Activated gamma-delta T cell treated with anti-CD3 and anti-CD28 coated beads, Interleukin-2, amount 50 U/mL, for 16 hours (primary cell): ENCODE measurements around the gene ZNF573.
"Not testable (repeated sequence)": the region's sequence is repeated elsewhere in the genome, so short reads cannot be mapped to it uniquely, and the experiment has no call there.

ENCODE experiments used
- DNase-seq: peaks from one replicate; pipeline ENCODE4 v3.0.0-alpha.2; 2020; ENCODE audit warnings: low read depth

The ZNF573 gene

DNA sequence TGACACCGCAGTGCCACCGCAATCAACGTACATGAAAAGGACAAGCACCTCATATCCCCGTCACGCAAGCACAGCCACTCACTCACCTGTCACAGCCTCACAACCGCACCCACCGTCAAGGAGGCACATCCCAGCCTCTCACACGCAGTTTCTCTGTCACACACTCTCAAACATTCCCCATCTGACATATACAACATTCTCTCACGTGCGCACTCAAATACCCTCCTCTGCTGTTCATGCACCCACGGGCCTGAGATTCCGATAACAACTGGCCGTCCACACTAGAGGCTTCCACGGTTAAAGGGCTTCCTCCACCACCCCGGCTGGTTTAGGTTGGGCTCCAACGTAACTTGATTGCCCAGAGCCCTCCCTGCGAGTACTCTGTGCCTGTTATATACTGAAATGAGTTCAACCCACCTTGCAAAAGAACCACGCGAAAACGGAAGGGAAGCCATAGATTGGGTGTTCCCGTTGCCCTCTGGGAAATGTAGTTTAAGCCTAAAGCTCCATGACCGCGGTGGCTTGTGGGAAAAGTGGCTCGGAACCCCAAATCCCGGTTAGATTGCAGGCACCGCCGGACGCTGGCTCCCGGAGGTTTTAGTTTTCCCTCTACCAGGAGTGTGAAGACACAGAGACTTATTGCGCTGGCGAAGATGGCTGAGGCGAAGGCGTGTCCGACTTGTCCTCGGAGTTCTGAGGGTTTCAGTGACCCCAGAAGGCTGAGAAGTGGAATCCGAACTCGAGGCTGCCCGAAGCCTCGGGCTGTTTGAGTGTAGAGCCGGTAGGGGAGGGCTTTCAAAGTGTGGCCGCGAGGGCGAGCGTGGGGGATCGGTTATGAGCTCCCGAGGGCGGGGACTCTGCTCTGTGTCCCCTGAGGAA lies at the start of gene ZNF573:
Gene ZNF573, minus strand, starts transcription at position 460 of the 879 bp plus-strand sequence. CDS start 5,857 bp downstream, outside the sequence.
- DNase-seq, result peak; percentile 67

DNA sequence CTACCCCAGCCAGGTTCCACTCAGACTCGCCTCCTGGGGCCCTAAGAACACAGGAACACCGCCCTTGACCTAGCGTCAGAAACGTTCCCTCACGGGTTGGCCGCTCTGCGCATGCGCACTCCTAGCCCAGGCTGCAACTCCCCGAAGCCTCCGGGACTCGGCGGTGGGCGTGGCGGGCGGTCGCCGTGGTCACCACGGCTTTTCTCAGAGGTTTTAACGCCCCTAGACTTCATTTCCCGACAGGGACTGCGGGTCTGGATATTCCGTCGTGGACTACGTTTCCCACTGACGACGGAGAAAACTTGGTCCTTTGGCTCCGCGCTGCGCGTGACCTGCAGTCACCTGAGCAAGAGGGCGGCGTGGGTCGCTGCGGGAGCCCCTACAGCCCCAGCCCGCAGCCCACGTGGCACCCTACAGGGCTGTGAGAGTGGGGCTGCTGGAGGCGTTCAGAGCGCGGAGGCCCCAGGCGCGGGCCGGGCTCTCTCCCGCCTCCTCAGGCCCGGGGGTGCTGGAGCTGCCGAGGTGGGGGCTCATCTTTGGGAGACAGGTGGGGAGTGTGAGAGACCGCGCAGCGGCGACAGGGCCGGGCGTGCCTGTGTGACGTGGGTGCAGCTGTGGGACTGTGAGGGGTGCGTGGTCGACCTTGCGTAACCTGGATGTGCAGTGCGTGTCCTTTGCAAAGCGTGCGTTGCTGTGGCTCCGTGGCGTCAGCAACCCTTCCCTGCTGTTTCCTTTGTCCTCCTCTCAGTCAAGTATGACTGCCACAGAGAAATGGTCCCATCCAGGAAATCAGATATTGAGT lies 38.0 kb upstream of the ZNF573 start:
- DNase-seq, result no peak

DNA sequence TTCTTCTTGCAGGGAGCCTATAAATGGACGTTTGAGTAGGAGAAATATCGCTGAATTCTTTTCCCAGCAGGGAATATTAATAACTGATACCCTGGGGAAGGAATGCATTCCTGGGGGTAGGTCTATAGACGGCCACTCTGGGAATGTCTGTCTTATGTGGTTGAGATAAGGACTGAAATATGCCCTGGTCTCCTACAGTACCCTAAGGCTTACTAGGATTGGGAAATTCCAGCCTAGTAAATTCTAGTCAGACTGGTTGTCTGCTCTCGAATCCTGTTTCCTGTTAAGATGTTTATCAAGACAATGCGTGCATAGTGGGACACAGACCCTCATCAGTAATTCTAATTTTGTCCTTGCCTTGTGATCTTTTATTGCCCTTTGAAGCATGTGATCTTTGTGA lies 36.2 kb upstream of the ZNF573 start:
- not testable (repeated sequence) for DNase-seq

DNA sequence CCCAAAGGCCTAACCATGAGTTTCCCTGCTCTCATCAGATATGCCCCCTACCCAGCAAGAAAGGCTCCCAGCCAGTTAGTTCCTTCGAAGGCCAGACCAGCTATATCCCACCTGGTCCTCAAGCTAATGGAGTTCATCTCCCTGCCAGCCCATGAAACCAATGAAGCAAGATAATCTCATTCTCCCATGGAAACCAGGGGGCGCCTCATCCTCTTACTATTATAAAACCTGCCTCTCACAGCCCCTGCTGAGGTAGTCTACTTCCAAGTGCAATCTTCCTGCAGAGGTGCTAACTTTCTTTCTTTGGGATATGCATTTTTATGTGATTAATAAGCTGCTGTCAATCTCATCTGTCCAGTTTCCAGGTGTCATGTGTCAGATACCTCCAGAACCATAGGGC lies 34.0 kb upstream of the ZNF573 start:
- no peak for DNase-seq

DNA sequence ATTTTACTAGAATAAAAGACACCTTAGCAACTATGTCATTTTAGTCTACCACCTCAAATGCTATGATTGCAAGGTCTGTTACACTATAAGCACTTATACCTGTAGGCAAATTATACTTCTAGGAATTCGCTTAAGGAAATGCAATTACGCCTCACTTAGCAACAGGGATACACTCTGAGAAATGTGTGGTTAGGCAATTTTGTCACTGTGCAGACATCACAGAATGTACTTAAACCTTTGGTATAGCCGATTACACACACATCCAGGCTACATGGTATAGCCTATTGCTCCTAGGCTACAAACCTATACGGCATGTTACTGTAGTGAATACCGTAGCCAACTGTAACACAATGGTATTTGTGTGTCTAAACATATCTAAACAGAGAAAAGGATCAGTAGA lies 30.0 kb upstream of the ZNF573 start:
- DNase-seq, result no peak

DNA sequence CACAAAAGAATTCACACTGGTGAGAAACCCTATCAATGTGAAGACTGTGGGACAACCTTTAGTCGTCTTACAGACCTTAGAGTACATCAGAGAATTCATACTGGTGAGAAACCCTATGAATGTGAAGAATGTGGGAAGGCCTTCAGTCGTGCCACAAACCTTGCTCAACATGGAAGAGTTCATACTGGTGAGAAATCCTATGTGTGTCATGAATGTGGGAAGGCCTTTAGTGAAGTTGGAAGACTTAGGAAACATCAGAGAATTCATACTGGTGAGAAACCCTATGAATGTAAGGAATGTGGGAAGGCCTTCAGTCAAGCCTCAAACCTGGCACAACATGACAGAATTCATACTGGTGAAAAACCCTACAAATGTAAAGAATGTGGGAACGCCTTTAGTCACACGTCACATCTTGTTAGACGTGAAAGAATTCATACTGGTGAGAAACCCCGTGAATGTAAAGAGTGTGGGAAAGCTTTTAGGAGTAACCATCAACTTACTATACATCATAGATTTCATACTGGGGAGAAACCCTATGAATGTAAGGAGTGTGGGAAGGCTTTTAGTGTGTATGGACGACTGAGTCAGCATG lies 24.0 kb upstream of the ZNF573 start:
- DNase-seq, result no peak

DNA sequence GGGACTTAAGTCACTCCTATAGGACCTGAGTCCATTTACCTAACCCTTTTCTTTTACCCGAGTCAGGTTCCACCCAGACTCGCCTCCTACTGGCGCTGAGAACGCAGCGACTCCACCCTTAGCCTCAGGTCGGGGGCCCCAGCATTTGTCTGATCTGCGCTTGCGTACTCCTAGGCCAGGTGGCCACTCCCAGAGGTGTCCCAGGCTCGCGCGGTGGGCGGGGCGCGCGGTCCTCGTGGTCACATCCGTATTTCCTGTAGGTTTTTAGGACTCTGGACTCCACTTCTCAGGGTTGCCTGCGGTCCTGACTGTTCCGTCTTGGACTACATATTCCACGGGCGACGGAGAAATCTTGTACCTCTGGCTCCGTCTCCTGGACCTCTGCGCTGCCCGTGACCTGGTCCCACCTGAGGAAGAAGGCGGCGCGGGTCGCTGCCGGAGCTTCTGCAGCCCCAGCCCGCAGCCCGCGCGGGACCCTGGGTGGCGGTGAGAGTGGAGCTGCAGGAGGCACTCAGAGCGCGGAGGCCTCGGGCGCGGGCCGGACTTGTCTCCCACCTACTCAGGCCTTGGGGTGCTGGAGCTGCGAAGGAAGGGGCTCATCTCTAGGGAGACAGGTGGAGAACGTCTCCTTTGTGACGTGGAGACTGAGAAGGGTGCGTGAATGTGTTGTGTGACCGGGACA lies 11.0 kb upstream of the ZNF573 start:
- no peak for DNase-seq

DNA sequence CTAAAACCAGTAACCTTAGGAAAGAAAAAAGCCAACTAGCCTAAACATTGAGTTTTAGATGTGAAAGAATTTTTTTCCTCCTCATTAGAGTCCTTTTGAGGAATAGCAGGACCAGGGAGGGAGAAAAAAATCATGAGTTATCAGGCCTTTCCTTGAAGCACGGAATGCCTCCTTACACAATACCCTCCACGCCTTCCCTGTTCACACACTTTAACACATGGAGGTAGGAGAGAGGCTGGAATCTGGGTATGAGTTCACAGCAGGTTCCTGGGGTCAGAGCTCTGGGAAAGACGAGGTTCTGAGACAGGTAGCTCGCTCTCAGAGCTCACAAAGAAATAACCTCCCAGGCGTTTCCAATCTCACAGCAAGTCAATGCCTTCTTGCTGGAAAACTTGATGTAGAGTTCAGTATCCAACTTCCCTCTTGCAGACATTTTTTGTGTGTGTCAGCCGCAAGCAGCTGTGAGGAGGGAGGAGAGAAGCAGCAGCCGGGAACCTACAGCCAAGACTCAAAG lies 716 bp downstream of the ZNF573 start:
- no peak for DNase-seq

DNA sequence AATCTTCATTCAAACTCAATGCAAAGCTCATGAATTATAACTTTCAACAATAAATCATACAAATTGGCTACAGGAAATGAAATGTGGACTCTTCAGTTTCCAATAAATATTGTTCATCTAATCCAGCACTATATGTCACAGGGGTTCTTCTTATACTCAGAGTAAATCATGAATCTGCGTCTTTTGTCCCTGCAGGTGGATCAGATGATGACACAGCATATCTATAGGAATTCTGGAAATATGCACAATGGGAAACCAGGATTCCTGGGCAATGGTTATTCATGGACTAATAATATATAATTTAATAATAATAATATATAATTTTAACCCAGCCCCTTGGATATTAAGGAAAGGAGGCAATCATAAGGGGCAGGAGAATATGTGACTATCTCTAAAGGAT lies 8.4 kb downstream of the ZNF573 start:
- DNase-seq, result no peak

DNA sequence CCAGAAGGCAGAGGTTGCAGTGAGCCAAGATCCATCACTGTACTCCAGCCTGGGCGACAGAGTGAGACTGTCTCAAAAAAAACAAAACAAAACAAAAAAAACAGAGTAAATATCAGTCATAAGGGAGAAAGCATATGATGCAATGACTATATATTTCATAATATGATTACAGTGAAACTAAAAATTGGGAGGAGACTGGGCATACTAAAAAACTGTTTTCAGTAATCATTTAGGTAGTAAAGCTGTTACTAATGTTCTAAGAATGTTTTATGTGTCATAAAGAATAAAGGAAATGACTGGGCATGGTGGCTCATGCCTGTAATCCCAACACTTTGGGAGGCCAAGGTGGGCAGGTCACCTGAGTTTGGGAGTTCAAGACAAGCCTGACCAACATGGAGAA lies 15.9 kb downstream of the ZNF573 start:
- DNase-seq, result no peak

DNA sequence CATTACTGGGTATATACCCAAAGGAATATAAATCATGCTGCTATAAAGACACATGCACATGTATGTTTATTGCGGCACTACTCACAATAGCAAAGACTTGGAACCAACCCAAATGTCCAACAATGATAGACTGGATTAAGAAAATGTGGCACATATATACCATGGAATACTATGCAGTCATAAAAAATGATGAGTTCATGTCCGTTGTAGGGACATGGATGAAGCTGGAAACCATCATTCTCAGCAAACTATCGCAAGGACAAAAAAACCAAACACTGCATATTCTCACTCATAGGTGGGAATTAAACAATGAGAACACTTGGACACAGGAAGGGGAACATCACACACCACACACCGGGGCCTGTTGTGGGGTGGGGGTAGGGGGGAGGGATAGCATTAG lies 21.7 kb downstream of the ZNF573 start:
- DNase-seq, result not testable (repeated sequence)

DNA sequence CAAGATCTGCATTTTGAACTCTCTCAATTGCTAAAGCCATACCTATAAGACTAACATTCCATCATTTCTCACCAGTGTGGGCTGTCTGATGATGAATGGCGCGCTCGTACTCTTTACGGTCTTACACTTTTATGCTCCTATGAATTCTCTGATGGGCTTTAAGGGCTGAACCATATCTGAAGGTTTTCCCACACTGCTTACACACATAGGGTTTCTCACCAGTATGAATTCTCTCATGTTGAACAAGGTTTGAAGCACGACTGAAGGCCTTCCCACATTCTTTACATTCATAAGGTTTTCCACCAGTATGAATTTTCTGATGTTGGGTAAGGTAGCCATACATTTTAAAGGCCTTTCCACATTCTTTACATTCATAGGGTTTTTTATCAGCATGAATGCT lies 41.0 kb downstream of the ZNF573 start:
- DNase-seq, result no peak

DNA sequence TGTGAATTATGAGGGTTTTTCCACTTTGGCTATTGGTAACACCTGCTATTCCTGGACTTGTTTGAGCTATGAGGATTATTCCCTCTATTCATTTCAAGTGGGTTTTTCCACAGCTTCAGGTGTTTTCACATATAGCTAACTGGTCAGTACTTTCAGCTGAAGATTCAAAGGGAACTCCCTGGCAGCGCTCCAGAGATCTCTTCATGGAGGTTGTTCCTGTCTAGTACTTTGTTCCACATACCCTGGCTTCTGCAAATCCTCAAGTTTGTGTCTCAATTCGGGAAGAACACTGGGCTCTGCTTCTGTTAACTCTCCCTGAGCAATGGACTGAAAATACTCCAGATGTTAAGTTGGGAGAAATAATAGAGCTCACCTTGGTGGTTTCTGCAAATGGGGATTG lies 54.2 kb downstream of the ZNF573 start:
- DNase-seq, result no peak

DNA sequence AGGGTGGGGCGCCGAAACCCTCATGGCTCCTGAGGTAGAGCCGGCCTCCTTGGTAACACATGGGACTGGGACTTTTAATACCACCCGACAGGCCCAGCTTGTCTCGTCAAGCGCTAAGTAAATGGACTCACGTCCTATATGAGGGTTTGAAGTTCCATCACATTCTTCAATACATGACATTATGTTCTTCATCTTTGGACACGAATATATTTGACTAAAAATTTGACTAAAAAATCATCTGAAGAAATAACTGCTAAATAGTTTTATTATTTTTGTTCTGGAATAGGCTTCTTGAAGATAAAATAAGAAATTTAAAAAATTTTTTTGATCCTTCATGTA lies 59.5 kb downstream of the ZNF573 start:
- DNase-seq, result no peak

DNA sequence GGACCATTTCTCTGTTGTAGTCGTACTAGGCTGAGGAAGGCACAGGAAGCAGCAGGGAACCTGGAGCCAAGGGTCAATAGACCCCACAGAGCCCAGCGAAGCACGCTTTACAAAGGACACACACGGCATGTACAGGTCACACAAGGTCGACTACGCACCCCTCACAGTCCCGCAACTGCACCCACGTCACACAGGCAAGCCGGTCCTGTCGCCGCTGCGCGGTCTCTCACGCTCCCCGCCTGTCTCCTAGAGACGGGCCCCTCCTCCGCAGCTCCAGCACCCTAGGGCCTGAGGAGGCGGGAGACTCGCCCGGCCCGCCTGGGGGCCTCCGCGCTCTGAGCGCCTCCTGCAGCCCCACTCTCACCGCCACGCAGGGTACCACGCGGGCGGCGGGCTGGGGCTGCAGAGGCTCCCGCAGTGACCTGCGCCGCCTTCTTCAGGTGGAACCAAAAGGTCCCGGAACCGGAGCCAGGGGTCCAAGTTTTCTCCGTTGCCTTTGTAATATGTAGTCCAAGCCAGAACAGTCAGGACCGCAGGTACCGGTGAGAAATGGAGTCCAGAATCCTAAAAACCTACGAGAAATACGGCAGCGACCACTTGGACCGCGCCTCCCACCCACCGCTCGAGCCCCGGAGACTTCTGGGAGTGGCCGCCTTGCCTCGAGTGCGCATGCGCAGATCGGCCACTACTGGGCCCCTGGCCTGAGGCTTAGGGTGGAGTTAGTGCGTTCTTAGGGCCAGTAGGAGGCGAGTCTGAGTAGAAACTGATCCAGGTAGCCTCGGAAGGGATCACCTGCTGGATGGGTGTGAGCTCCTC lies 60.1 kb downstream of the ZNF573 start, which contains the start of gene ZNF607:
Gene ZNF607, minus strand, starts transcription at position 651 of the 816 bp plus-strand sequence. CDS start 8,143 bp downstream, outside the sequence.
- peak; percentile 76 for DNase-seq

DNA sequence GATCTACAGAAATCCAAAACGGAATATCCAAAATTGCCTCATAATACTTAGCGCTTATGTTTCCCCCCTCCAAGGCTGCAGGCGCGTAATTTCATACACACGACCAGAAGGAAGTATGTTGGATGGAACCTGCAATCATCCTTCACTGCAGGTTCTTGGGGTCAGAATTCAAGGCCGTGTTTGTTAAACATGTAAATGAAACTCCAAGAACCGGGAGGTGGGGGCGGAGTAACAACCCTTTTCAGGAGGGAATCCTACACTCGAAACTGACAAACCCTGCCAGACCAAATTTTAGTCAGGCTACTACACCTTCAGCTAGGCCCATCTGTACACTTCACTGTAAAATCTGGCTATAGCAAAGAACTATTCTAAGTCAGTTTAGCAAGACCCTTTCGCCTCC lies 61.1 kb downstream of the ZNF573 start:
- DNase-seq, result no peak

DNA sequence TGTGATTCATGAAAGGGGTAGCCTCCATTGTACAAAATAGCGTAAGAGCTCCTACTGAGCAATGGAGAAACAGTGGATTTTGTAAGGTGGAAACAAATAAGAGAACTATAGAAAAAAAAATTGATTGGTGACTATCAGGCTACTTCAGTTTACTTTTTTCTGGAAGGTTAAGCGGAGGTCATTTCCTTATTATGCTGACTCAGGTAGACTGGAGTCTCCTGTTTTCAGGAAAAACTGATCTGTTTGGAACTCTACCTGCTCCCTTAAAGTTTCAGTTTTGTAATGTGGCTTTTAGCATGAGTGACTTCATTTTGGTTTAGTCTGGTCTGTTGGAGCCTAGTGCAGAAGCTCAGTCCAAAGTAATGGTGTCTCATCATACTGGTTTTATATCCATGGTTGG lies 63.2 kb downstream of the ZNF573 start:
- no peak for DNase-seq

DNA sequence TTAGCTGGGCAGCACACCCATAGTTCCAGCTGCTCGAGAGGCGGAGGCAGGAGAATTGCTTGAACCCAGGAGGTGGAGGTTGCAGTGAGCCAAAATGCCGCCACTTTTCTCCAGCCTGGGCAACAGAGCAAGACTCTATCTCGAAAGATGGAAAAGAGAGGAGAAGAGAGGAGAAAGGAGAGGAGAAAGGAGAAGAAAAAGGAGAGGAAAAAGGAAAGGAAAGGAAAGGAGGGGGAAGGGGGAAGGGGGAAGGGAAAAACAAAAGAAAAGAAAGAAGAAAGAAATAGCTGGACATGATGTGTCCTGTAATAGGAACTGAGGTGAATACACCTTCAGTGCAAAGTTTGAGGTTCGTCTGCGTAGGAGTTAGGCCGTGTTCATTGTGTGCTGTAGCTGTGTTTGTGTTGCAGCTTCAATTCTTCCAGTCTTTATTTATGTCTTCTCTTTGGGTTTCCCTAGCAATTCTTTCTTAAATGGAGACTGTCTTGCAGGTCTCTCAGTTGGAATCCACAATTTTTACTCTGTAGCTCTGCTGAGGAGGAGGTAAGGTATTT lies 73.3 kb downstream of the ZNF573 start:
- DNase-seq, result no peak

DNA sequence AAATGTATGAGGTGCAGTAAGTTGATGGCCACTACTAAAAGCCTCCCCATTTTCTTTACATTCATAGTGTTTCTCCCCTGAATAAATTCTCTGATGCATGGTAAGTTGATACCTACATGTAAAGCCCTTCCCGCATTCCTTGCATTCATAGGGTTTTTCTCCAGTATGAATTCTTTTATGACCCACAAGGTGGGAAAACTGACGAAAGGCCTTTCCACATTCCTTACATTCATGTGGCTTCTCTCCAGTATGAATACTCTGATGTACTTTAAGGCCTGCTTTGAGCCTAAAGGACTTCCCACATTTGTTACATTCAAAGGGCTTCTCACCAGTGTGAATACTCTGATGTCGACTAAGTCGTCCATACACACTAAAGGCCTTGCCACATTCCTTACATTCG lies 80.3 kb downstream of the ZNF573 start:
- no peak for DNase-seq

DNA sequence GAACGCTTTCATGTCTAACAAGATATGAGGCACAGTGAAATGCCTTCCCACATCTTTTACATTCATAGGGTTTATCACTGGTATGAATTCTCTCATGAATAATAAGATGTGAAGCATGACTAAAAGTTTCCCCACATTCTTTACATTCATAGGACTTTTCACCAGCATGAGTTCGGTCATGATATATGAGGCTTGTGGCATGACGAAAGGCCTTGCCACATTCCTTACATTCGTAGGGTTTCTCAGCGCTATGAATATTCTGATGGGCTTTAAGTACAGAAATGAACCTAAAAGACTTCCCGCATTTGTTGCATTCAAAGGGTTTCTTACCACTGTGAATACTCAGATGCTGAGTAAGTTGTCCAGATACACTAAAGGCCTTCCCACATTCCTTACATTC lies 81.2 kb downstream of the ZNF573 start:
- DNase-seq, result no peak
